DMS79 (cell line): Measurements from ENCODE around the gene OR56A1.
"Not testable (repeated sequence)": the region's sequence is repeated elsewhere in the genome, so short reads cannot be mapped to it uniquely, and the experiment has no call there.

Source experiments
- DNase-seq: peaks from one replicate; lab custom pipeline; 2025; lab: John Stamatoyannopoulos, UW

OR56A1 gene

GRCh38 chr11:6030708-6031405, at the start of gene OR56A1:
OR56A1 (minus strand) TSS chr11:6030758; CDS start chr11:6027692, 3,066 bp downstream.
- no peak for DNase-seq

- no peak for DNase-seq
Measured at GRCh38 chr11:6079463-6079862, 48.9 kb upstream of the OR56A1 start.

GRCh38 chr11:6077723-6078122, 47.2 kb upstream of the OR56A1 start:
- DNase-seq = no peak

- not testable (repeated sequence) for DNase-seq
Measured at GRCh38 chr11:6076443-6076842, 45.9 kb upstream of the OR56A1 start.

GRCh38 chr11:6067502-6067901, 36.9 kb upstream of the OR56A1 start:
- DNase-seq = no peak

GRCh38 chr11:6062691-6063358, 32.3 kb upstream of the OR56A1 start:
- no peak for DNase-seq

GRCh38 chr11:6061475-6061874, 30.9 kb upstream of the OR56A1 start:
- DNase-seq = no peak

- no peak for DNase-seq
Measured at GRCh38 chr11:6057452-6057851, 26.9 kb upstream of the OR56A1 start.

- DNase-seq = no peak
Measured at GRCh38 chr11:6055569-6055968, 25.0 kb upstream of the OR56A1 start.

- no peak for DNase-seq
Measured at GRCh38 chr11:6052374-6052773, 21.8 kb upstream of the OR56A1 start.

- no peak for DNase-seq
Measured at GRCh38 chr11:6040874-6041273, 10.3 kb upstream of the OR56A1 start.

- no peak for DNase-seq
Measured at GRCh38 chr11:6027501-6027900, 3.1 kb downstream of the OR56A1 start.

- no peak for DNase-seq
Measured at GRCh38 chr11:6025056-6025455, 5.5 kb downstream of the OR56A1 start.

- no peak for DNase-seq
Measured at GRCh38 chr11:6022956-6023355, 7.6 kb downstream of the OR56A1 start.

GRCh38 chr11:6013042-6013441, 17.5 kb downstream of the OR56A1 start:
- DNase-seq = no peak

GRCh38 chr11:6012035-6012668, 18.4 kb downstream of the OR56A1 start:
- no peak for DNase-seq

- no peak for DNase-seq
Measured at GRCh38 chr11:6006846-6007245, 23.7 kb downstream of the OR56A1 start, which contains the start of gene OR56A4. OR56A4 (minus strand) TSS chr11:6006946; CDS start chr11:6002992, 3,954 bp downstream.

- no peak for DNase-seq
Measured at GRCh38 chr11:6006395-6006794, 24.2 kb downstream of the OR56A1 start.

GRCh38 chr11:6002202-6002699, 28.3 kb downstream of the OR56A1 start:
- no peak for DNase-seq

GRCh38 chr11:5994791-5995190, 35.8 kb downstream of the OR56A1 start:
- no peak for DNase-seq

- DNase-seq = no peak
Measured at GRCh38 chr11:5992604-5993251, 37.8 kb downstream of the OR56A1 start.

GRCh38 chr11:5992150-5992549, 38.4 kb downstream of the OR56A1 start:
- DNase-seq = no peak
